ENCODE data around the gene AK3. TPM values are rescaled to one million over a fixed set of nuclear protein-coding genes. Genes with fewer than 3 reads are reported as not detected.

The AK3 gene
- total and polyA plus RNA-seq, 2 donors (not counting 3 experiments of a cell fraction or from before 2014, with no cell fraction given): 20.6 to 42.3 TPM

GRCh38 chr9:4742246-4742645, 1.2 kb upstream of the AK3 start:
- Histone ChIP-seq H3K4me3 (replicated peaks in 1 of 3; ENCODE audit: insufficient read depth in 1 of 3, low read depth in 1 of 3, low read length in 3 of 3) (no peak overlapping the region), H3K27me3 (ENCODE audit: control insufficient read depth in 2 of 2, insufficient read depth in 2 of 2, low read length in 2 of 2) (no peaks in the 10 kb centered on the region), H2AFZ (ENCODE audit: low read depth, low read length) (no peak overlapping the region), H3K9me3 (replicated peaks; ENCODE audit: control insufficient read depth, insufficient read depth, low read length) (no peaks in the 10 kb centered on the region), H3K4me2 (ENCODE audit: insufficient read depth, low read length) (no peak overlapping the region), H4K20me1 (replicated peaks; ENCODE audit: control insufficient read depth, extremely low read depth, insufficient read depth, low read length) (no peaks in the 10 kb centered on the region), H3K4me1 (ENCODE audit: control insufficient read depth, extremely low read depth, insufficient read depth, low read length) (peaks cover 10% of the 10 kb centered on the region), H3K9ac (replicated peaks; ENCODE audit: extremely low read depth, insufficient read depth, low read length) (no peak overlapping the region), H3K9me1 (replicated peaks; ENCODE audit: control insufficient read depth, extremely low read depth, insufficient read depth, low read length) (no peaks in the 10 kb centered on the region), H3K36me3 (ENCODE audit: control insufficient read depth in 2 of 2, extremely low read depth in 1 of 2, insufficient read depth in 2 of 2, low read length in 2 of 2) (no peaks in the 10 kb centered on the region), H3K79me2 (ENCODE audit: control insufficient read depth, insufficient read depth, low read length) (peaks cover 24% of the 10 kb centered on the region), H3K27ac (ENCODE audit: insufficient read depth, low read depth, low read length) (no peak overlapping the region)
- BruUV-seq (replicated peaks): no TSS peak
- intact Hi-C loops (cut with micrococcal nuclease) (loop anchor here (5.0 kb wide), 2 partner anchors 145 to 250 kb away; partner anchors contain the start of gene SLC1A1), dilution Hi-C loops (cut with MboI; ENCODE audit: extremely low pct_ligation_motif_present, low sequenced_read_pairs) (no loop called here)
- FAIRE-seq: no peak
- no peak for TF ChIP-seq EZH2 (IDR thresholded peaks at IDR 0.05; ENCODE audit: borderline replicate concordance, low read depth, low read length, severe bottlenecking)
- no peak for TF ChIP-seq CTCF (IDR thresholded peaks at IDR 0.05; ENCODE audit: extremely low read depth in 1 of 2, insufficient read depth in 1 of 2, low read depth in 1 of 2, low read length in 2 of 2)
- no peak for TF ChIP-seq GATA2 (IDR thresholded peaks at IDR 0.05; ENCODE audit: insufficient read depth, insufficient read length, low read depth, low read length)
- TF ChIP-seq MYC (IDR thresholded peaks at IDR 0.05; ENCODE audit: low read depth, low read length): no peak
- TF ChIP-seq MAX (IDR thresholded peaks at IDR 0.05; ENCODE audit: insufficient read depth, insufficient read length): no peak
- TF ChIP-seq FOS (IDR thresholded peaks at IDR 0.05; ENCODE audit: borderline replicate concordance, insufficient read depth, low read length): no peak
- no peak for TF ChIP-seq POLR2A (IDR thresholded peaks at IDR 0.05; ENCODE audit: low read depth, low read length)
- no peak for TF ChIP-seq JUN (IDR thresholded peaks at IDR 0.05; ENCODE audit: borderline replicate concordance, insufficient read depth, insufficient read length, low read depth)
- no peak for TF ChIP-seq POLR2AphosphoS5 (IDR thresholded peaks at IDR 0.05; ENCODE audit: insufficient read depth, low read depth, low read length)
- ChIA-PET POLR2A (no interaction called here), CTCF (interaction anchor here (1.0 to 1.4 kb wide), 3 partner anchors 8 to 246 kb away, joined by 3 to 4 read pairs (median 4); no protein-coding TSS in a partner anchor)
- DNase-seq (ENCODE audit: low read depth, low spot score): no peak
